Measurements from ENCODE around the gene SRRM4.

The SRRM4 gene

DNA sequence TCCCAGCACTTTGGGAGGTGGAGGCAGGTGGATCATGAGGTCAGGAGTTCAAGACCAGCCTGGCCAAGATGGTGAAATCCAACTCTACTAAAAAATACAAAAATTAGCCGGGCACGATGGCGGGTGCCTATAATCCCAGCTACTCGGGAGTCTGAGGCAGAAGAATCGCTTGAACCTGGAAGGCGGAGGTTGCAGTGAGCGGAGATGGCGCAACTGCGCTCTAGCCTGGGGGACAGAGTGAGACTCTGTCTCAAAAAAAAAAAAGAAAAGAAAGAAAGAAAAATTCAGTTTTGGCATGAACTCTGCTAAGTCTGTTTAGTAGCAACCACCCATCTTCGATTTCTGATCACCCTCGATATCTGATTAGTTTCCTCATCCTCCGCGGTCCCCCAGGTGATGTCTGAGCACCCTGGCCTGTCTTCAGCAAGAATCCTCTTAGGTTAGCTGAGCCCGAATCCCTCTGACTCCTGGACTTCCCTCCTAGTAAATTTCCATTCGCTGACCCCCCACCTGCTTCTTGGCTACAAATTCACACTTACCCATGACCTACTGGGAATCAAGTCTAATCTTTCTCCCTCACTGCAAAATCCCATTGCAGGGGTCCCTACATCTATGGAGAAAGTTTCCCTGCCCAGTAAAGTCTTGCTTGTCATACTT, 196.5 kb downstream of the SRRM4 start:
- FAIRE-seq (no peak), DNase-seq (ENCODE audit: insufficient read length) (no peak)
- TF ChIP-seq POLR2A (IDR thresholded peaks at IDR 0.05; ENCODE audit: low read depth, low read length) (no peak), POLR2AphosphoS5 (IDR thresholded peaks at IDR 0.05; ENCODE audit: low read depth, low read length) (no peak), TAF1 (IDR thresholded peaks at IDR 0.05; ENCODE audit: borderline replicate concordance, low read depth, low read length) (no peak)

GRCh38 chr12:119178544-119179334, 197.4 kb downstream of the SRRM4 start, which contains the start of gene HSPB8:
Gene HSPB8, plus strand, starts transcription at chr12:119178931. Its CDS starts 382 bp downstream, at chr12:119179313.
- no peak for TF ChIP-seq POLR2AphosphoS5 (IDR thresholded peaks at IDR 0.05; ENCODE audit: low read depth, low read length)
- no peak for TF ChIP-seq POLR2A (IDR thresholded peaks at IDR 0.05; ENCODE audit: low read depth, low read length)
- no peak for TF ChIP-seq TAF1 (IDR thresholded peaks at IDR 0.05; ENCODE audit: borderline replicate concordance, low read depth, low read length)
- no peak for DNase-seq (ENCODE audit: insufficient read length)
- FAIRE-seq: no peak

DNA sequence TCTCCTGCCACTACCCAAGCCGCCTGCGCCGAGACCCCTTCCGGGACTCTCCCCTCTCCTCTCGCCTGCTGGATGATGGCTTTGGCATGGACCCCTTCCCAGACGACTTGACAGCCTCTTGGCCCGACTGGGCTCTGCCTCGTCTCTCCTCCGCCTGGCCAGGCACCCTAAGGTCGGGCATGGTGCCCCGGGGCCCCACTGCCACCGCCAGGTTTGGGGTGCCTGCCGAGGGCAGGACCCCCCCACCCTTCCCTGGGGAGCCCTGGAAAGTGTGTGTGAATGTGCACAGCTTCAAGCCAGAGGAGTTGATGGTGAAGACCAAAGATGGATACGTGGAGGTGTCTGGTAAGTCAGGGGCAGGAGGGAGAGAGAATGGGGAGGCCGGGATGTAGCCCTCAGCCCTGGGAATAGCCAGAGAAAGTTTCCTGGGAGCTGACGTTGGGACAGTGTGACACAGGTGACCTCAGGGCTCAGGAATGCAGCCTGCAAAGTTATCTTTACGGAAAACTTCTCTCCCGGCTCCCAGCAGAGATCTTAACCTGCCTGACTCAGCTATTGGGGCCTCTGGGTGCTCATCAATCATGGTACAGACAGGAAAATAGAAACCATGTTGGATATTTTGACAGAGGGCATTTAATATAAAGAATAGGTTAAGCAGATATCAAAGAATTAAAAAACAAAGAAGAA, 198.1 kb downstream of the SRRM4 start:
- TF ChIP-seq POLR2AphosphoS5 (IDR thresholded peaks at IDR 0.05; ENCODE audit: low read depth, low read length): no peak
- FAIRE-seq: no peak
- no peak for DNase-seq (ENCODE audit: insufficient read length)

GRCh38 chr12:119180380-119181040, 199.2 kb downstream of the SRRM4 start:
- FAIRE-seq (peak; percentile 21), DNase-seq (ENCODE audit: insufficient read length) (no peak)

DNA sequence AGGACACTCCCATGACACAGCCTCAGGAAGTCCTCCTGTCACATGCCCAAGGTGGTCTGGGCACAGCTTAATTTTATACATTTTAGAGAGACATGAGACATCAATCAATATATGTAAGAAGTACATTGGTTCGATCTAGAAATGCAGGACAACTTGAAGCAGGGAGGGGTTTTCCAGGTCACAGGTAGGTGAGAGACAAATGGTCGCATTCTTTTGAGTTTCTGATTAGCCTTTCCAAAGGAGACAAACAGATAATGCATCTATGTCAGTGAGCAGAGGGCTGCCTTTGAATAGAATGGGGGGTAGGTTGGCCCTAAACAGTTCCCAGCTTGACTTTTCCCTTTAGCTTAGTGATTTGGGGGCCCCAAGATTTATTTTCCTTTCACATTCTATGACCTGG, 199.9 kb downstream of the SRRM4 start:
- FAIRE-seq: no peak
- TF ChIP-seq TAF1 (IDR thresholded peaks at IDR 0.05; ENCODE audit: borderline replicate concordance, low read depth, low read length) (no peak), POLR2A (IDR thresholded peaks at IDR 0.05; ENCODE audit: low read depth, low read length) (no peak)
- DNase-seq (ENCODE audit: insufficient read length): no peak

More at GRCh38 chr12:119180380-119181040, 199.2 kb downstream of the SRRM4 start:
- TF ChIP-seq POLR2A (IDR thresholded peaks at IDR 0.05; ENCODE audit: low read depth, low read length) (no peak), POLR2AphosphoS5 (IDR thresholded peaks at IDR 0.05; ENCODE audit: low read depth, low read length) (no peak), TAF1 (IDR thresholded peaks at IDR 0.05; ENCODE audit: borderline replicate concordance, low read depth, low read length) (no peak)

DNA sequence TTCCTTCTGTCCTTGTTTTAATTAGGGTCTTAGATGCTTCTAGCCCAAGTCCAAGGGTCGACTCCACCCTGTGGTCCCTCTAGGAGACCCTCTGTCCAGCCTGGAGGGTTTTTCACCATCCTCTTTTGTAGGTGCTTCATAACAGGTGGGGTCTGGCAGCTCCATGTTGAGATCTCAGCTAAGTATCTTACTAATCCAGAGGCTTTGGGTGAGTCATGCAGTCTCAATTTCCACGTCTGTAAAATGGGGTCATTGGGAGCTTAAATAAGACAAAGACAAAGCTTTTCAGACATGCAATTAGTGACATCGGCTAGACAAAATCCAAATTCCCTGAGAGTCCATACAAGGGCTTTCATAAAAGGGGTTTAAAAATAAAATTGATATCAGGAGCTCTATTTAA, 200.6 kb downstream of the SRRM4 start:
- FAIRE-seq: no peak
- DNase-seq (ENCODE audit: insufficient read length): no peak
- no peak for TF ChIP-seq POLR2A (IDR thresholded peaks at IDR 0.05; ENCODE audit: low read depth, low read length)

- no peak for TF ChIP-seq TAF1 (IDR thresholded peaks at IDR 0.05; ENCODE audit: borderline replicate concordance, low read depth, low read length)
- no peak for TF ChIP-seq POLR2A (IDR thresholded peaks at IDR 0.05; ENCODE audit: low read depth, low read length)
- no peak for TF ChIP-seq POLR2AphosphoS5 (IDR thresholded peaks at IDR 0.05; ENCODE audit: low read depth, low read length)
- FAIRE-seq: no peak
- DNase-seq (ENCODE audit: insufficient read length): no peak
Measured at GRCh38 chr12:119182701-119183493, 201.6 kb downstream of the SRRM4 start.

DNA sequence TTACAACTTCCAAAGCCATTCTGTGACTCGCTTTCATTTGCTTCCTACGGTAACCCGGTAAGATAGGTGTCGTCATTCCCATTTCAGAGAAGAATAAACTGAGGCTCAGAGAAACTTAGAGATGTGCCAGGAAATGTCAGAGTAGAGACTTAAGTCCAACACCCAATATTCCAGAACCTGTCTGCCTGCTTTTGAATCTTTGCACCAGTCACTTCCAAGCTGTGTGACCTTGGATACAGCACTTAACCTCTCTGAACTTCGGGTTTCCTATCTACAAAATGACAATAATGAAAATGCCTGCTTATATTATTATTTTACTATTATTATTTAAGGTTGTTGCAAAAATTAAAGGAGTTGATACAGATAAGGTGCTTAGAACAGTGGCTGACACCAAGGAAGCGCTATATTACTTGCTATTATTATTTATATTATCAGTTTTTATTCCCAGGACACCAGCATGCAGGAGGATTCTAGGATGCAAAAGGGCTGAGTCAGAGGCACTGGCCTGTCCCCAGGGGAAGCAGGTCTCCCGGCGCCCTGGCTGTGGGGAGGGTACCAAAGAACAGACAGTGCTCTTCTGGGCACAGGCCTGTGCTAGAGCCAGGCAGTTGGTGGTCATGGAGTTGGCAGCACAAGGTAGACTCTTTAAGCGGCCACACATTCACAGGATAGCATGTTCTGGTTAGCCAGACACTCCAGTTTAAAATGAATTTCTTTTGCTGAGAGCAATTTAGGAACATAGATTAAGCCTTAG, 202.8 kb downstream of the SRRM4 start:
- no peak for TF ChIP-seq POLR2A (IDR thresholded peaks at IDR 0.05; ENCODE audit: low read depth, low read length)
- TF ChIP-seq POLR2AphosphoS5 (IDR thresholded peaks at IDR 0.05; ENCODE audit: low read depth, low read length): no peak
- DNase-seq (ENCODE audit: insufficient read length) (no peak), FAIRE-seq (no peak)

GRCh38 chr12:119195256-119195655, 213.9 kb downstream of the SRRM4 start:
- no peak for TF ChIP-seq TAF1 (IDR thresholded peaks at IDR 0.05; ENCODE audit: borderline replicate concordance, low read depth, low read length)
- TF ChIP-seq POLR2A (IDR thresholded peaks at IDR 0.05; ENCODE audit: low read depth, low read length): no peak
- TF ChIP-seq POLR2AphosphoS5 (IDR thresholded peaks at IDR 0.05; ENCODE audit: low read depth, low read length): no peak
- FAIRE-seq: no peak
- no peak for DNase-seq (ENCODE audit: insufficient read length)

DNA sequence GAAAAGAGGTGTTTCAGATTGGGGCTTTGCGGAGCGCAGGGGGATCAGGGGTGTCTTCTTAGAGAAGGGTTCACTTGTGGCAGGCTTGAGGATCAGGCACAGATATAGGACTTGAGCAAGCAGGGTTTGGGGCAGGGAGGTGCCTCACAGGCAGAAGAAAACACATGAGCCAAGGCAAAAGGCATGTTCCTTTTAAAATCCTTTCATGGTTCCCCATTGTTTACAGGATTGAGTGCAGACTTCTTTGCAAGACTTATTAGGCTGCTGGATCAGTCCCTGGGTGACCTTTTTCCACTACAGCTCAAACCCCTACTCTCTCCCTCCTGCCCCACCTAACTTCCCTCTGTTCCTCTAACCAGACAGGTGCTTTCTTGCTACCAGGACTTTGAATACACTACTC, 217.1 kb downstream of the SRRM4 start:
- DNase-seq (ENCODE audit: insufficient read length) (no peak), FAIRE-seq (no peak)
- TF ChIP-seq TAF1 (IDR thresholded peaks at IDR 0.05; ENCODE audit: borderline replicate concordance, low read depth, low read length) (no peak), POLR2AphosphoS5 (IDR thresholded peaks at IDR 0.05; ENCODE audit: low read depth, low read length) (no peak), POLR2A (IDR thresholded peaks at IDR 0.05; ENCODE audit: low read depth, low read length) (no peak)
